Right ventricle myocardium inferior (tissue), 1 donor: ENCODE measurements around the gene KCNH2. TPM values are rescaled to one million over a fixed set of nuclear protein-coding genes. Genes with fewer than 3 reads are reported as not detected.
"Not testable (repeated sequence)": the region's sequence is repeated elsewhere in the genome, so short reads cannot be mapped to it uniquely, and the experiment has no call there.

Experiments used
- ATAC-seq: fragments of 200-7000 bp; cut with Tn5 transposase; one replicate; pipeline ENCODE4 v1.9.1; 2020; ENCODE audit warnings: mild to moderate bottlenecking, moderate library complexity
- DNase-seq: peaks from one replicate; pipeline ENCODE4 v3.0.0; 2021; ENCODE audit errors: missing footprints
- intact Hi-C: fragments of 100-400 bp; cut with DNase I; formaldehyde crosslinking; loops from one replicate; pipeline ENCODE4 v1.11.0; 2022
- long read RNA-seq: library from polyadenylated mRNA; unstranded; transcript quantifications from one replicate; pipeline ENCODE4 v2.0.0, GENCODE V29; 2021
- total RNA-seq: library from RNA; stranded (reverse); fragmentation: NEBNext Ultra II Directional; extraction: Animal tissue kit (Norgen Biotek cat#: 25700); gene quantifications from one replicate; pipeline ENCODE4 v1.2.1, GENCODE V29; 2021
- donor health status: DM: no; HTN: yes; CAD: no; lungs with severe emphysema.

The KCNH2 gene
- 97.3 TPM for total RNA-seq
- long read RNA-seq, full-length matches to known transcripts, result 86 of 145 reads
- long read RNA-seq, partial matches to known transcripts, result 41 of 145 reads
- long read RNA-seq, other reads (novel, unspliced or antisense), result 18 of 145 reads

DNA sequence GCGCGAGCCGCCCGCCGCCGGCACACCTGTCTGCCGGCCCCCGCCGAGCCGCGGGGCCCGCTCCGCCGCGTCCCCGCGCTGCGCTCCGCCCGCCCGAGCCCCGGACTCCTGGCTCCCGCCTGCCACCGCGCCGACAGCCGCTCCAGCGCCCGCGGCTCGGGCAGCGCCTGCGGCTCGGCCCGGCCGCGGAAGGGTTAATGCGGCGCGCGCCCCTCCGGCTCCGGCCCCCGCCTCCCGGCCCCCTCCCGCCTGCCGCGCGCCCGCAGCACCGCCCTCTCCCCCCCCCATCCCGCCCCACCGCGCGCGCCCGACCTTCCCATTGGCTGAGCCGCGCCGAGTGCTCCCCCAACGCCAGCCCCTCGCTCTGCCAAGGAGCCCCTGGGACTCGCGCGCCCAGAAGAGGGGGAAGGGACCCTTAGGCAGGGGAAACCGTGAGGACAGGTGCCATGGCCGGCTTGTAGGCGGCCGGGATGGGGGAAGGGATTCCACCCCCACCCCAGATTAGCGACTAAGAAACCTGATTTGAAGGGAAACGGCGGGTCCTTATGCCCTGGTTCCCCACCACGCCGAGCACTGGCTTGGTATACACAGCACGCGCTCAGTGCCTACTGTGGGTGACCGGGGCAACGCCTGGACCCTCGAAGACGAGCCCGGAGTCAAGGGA is at the start of gene KCNH2:
KCNH2 (minus strand) TSS at position 196 of the 664 bp plus-strand sequence. CDS start 408 bp downstream, outside the sequence.
- intact Hi-C loops, result loop anchor here (10.0 kb wide), 1 partner anchor 153 kb away; no protein-coding TSS in a partner anchor
- peak; percentile 41 for ATAC-seq
- peak; percentile 80 for DNase-seq

DNA sequence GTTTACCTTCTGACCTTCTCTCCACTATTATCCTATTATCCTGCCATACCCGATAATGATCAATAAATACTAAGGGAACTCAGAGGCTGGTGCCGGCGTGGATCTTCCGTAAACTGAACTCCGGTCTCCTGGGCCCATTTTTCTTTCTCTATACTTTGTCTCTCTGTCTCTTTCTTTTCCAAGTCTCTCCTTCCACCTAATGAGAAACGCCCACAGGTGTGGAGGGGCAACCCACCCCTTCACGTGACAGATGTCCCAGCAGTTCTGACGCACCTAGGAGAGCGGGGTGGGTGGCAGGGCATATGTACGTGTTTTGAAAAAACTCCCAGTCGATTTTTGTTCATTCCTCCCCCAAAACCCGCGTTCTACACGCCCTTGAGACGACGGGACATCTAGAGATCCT is 49.6 kb upstream of the KCNH2 start:
- intact Hi-C loops, result loop anchor here (1.0 to 2.0 kb wide), 2 partner anchors 32 to 83 kb away; partner anchors contain the start of gene SLC4A2
- DNase-seq, ATAC-seq: not testable (repeated sequence)

DNA sequence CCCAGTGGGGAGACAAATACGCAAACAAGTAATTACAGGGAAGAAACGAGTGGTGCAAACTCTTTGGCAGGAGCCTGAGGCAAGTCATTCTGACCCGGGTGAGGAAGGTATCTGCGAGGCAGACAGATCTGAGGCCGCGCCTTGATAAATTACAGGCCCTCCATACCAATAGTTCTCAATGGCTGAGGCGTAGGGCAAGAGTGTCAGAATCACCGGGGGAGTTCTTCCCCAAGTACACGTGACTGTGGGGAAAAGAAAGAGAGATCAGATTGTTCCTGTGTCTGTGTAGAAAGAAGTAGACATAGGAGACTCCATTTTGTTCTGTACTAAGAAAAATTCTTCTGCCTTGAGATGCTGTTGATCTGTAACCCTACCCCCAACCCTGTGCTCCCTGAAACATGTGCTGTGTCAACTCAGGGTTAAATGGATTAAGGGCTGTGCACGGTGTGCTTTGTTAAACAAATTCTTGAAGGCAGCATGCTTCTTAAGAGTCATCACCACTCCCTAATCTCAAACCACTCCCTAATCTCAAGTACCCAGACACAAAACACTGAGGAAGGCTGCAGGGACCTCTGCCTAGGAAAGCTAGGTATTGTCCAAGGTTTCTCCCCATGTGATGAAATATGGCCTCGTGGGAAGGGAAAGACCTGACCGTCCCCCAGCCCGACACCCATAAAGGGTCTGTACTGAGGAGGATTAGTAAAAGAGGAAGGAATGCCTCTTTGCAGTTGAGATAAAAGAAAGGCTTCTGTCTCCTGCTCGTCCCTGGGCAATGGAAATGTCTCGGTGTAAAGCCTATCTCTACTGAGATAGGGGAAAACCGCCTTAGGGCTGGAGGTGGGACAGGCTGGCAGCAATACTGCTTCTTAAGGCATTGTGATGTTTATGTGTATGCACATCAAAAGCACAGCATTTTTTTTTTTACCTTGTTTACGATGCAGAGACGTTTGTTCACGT is 48.9 kb upstream of the KCNH2 start:
- ATAC-seq, intact Hi-C loops: not testable (repeated sequence)
- peak; percentile 20 for DNase-seq

- ATAC-seq (no peak), DNase-seq (peak; percentile 1)
- intact Hi-C loops, result no loop called here
Measured at GRCh38 chr7:151025924-151026671, 48.0 kb upstream of the KCNH2 start.

- intact Hi-C loops, result no loop called here
- DNase-seq, result no peak
- ATAC-seq, result no peak
Measured at GRCh38 chr7:151024435-151025056, 46.4 kb upstream of the KCNH2 start, which contains the start of gene ATG9B. Gene ATG9B, minus strand, starts transcription at chr7:151024494. Its CDS starts 71 bp downstream, at chr7:151024423.

GRCh38 chr7:151023232-151023631 is 45.1 kb upstream of the KCNH2 start:
- DNase-seq (peak; percentile 31), ATAC-seq (no peak)
- intact Hi-C loops, result no loop called here

DNA sequence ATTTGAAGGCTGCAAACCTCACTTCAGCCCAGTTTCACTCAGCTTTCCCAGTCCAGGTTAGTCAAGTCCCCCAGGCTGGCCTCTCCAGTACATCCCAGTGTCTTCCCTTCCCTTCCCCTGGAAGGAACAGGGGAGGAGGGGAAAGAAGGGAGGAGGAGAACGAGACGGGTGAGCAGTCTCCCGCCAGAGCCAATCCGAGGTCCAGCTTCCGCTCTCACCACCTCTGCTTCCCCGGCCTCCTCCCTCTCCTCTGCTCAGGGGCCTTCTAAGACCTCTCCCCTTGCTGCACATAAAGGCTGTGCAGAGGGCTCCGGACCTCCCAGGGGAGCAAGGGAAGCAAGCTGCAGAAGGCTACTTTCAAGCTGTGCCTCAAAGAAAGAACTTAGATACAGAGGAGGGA is 42.1 kb upstream of the KCNH2 start:
- intact Hi-C loops, result no loop called here
- no peak for ATAC-seq
- DNase-seq, result peak; percentile 49

- no peak for ATAC-seq
- intact Hi-C loops, result no loop called here
- DNase-seq, result peak; percentile 40
Measured at GRCh38 chr7:151019130-151019447, 41.0 kb upstream of the KCNH2 start.

GRCh38 chr7:151018421-151019129 is 40.5 kb upstream of the KCNH2 start:
- no peak for DNase-seq
- intact Hi-C loops, result no loop called here
- ATAC-seq, result peak; percentile 12

DNA sequence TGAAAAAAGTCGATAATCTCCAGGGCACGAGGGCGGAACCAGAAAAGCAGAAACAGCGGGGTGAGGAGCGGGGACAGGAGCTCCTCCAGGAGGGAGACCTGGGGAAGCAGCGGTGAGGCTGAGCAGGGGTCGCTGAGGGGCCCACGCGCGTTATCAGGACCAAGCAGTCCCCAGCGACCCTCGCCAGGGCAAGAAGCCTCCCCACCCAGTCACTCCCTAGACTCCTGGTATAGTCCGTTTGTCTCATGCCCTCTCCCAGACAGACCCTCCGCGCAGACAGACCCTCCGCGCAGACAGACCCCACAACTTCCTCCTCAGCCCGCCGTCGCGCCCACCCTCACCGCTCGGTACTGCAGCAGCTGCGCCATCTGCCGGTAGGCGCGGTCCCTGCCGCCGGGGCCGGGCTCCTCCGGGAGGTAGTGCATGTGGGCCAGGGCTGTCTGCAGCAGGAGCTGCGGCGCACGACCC is 39.9 kb upstream of the KCNH2 start:
- intact Hi-C loops, result no loop called here
- peak; percentile 84 for DNase-seq
- ATAC-seq, result peak; percentile 68

- no peak for ATAC-seq
- intact Hi-C loops, result no loop called here
- DNase-seq, result peak; percentile 63
Measured at GRCh38 chr7:151017370-151017952, 39.3 kb upstream of the KCNH2 start.

DNA sequence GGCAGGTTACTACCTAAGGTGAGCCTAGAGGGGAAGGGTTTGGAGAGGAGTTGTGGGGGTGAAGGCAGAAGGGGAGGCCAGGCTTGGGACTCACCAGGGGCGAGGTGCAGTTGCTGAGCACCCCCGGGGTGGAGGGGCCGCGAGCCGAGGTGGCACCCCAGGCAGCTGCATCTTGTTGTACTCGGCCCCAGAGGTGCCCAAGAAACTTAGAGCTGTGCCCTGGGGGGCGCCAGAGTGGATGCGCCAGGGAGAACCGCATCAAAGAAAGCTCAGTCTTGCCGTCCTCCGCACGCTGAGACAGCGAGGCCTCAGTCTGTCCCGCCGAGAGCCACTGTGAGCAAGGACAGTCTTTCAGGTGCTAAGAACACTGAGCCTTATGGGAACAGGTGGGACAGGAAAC is 38.8 kb upstream of the KCNH2 start:
- DNase-seq (peak; percentile 13), ATAC-seq (no peak)
- intact Hi-C loops, result no loop called here

- no peak for ATAC-seq
- intact Hi-C loops, result no loop called here
- DNase-seq, result peak; percentile 48
Measured at GRCh38 chr7:151016505-151016904, 38.4 kb upstream of the KCNH2 start.

GRCh38 chr7:151015967-151016366 is 37.8 kb upstream of the KCNH2 start:
- ATAC-seq, result no peak
- DNase-seq, result peak; percentile 46
- intact Hi-C loops, result no loop called here

- intact Hi-C loops, result no loop called here
- DNase-seq, result peak; percentile 43
- no peak for ATAC-seq
Measured at GRCh38 chr7:151014950-151015349, 36.8 kb upstream of the KCNH2 start.

DNA sequence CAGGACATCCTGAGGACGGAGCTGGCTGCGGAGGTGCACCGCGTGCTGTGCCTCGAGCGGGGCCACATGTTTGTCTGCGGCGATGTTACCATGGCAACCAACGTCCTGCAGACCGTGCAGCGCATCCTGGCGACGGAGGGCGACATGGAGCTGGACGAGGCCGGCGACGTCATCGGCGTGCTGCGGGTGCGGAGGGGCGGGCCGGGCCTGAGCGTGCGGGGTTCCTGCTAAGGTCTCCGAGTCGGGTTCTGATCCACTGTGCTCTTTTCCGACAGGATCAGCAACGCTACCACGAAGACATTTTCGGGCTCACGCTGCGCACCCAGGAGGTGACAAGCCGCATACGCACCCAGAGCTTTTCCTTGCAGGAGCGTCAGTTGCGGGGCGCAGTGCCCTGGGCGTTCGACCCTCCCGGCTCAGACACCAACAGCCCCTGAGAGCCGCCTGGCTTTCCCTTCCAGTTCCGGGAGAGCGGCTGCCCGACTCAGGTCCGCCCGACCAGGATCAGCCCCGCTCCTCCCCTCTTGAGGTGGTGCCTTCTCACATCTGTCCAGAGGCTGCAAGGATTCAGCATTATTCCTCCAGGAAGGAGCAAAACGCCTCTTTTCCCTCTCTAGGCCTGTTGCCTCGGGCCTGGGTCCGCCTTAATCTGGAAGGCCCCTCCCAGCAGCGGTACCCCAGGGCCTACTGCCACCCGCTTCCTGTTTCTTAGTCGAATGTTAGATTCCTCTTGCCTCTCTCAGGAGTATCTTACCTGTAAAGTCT is 35.8 kb upstream of the KCNH2 start:
- ATAC-seq, result peak; percentile 29
- DNase-seq, result peak; percentile 91
- intact Hi-C loops, result no loop called here

DNA sequence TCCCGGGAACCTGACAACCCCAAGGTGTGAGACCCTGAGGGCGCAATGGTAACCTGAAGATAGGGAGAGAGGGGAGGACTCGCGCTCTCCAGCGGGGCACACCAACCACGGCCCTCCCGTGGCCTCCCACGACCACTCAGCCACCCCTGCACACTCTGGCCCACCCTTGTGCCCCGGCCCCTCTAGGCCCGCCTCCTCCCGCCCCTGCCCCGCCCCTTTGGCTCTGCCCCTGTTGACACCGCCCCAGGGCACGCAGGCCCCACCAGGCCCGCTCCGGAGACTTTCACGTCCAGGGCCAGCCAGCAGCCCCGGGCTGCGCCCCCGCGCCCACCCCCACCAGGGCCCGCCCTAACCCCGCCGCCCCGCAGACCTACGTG is 35.2 kb upstream of the KCNH2 start:
- intact Hi-C loops, result no loop called here
- DNase-seq (no peak), ATAC-seq (peak; percentile 19)
